Neural progenitor cell (in vitro differentiated cells): ENCODE data around the gene RBFOX2. TPM values are rescaled to one million over a fixed set of nuclear protein-coding genes. Genes with fewer than 3 reads are reported as not detected.

ENCODE experiments used
- DNase-seq: peaks from one replicate; pipeline ENCODE4 v3.0.0-alpha.2; 2016; ENCODE audit warnings: low spot score
- H2AFZ ChIP-seq: fragments of 200-600 bp; sonication (generic); replicated peaks from 2 replicates; pipeline ENCODE4 v1.6.1; 2016; ENCODE audit warnings: antibody characterized with exemption
- H3F3A ChIP-seq: fragments of 200-600 bp; sonication (generic); 2 replicates; pipeline ENCODE4 v1.6.1; 2016; ENCODE audit warnings: antibody characterized with exemption, low read depth
- H3K27ac ChIP-seq: fragments of 200-600 bp; sonication (generic); 2 replicates; pipeline ENCODE4 v1.5.1; 2016; ENCODE audit warnings: mild to moderate bottlenecking
- H3K27me3 ChIP-seq: fragments of 200-600 bp; sonication (generic); 2 replicates; pipeline ENCODE4 v1.6.1; 2016; ENCODE audit warnings: mild to moderate bottlenecking, moderate library complexity
- H3K36me3 ChIP-seq: fragments of 200-600 bp; sonication (generic); 2 replicates; pipeline ENCODE4 v1.5.1; 2016
- H3K4me1 ChIP-seq: fragments of 200-600 bp; sonication (generic); 2 replicates; pipeline ENCODE4 v1.6.1; 2016; ENCODE audit warnings: mixed run types
- H3K4me2 ChIP-seq: fragments of 200-600 bp; sonication (generic); 2 replicates; pipeline ENCODE4 v1.6.1; 2016
- H3K4me3 ChIP-seq: fragments of 200-600 bp; sonication (generic); 2 replicates; pipeline ENCODE4 v1.5.1; 2016
- H3K79me2 ChIP-seq: fragments of 200-600 bp; sonication (generic); 2 replicates; pipeline ENCODE4 v1.6.1; 2016; ENCODE audit warnings: low read depth
- H3K9ac ChIP-seq: fragments of 200-600 bp; sonication (generic); 2 replicates; pipeline ENCODE4 v1.6.1; 2016
- H3K9me3 ChIP-seq: fragments of 200-600 bp; sonication (generic); 2 replicates; pipeline ENCODE4 v1.5.1; 2016; ENCODE audit warnings: low read depth
- H4K20me1 ChIP-seq: fragments of 200-600 bp; sonication (generic); 2 replicates; pipeline ENCODE4 v1.6.1; 2016; ENCODE audit warnings: low read depth
- H3K27ac Mint-ChIP-seq: 3 replicates; pipeline ENCODE4 v1.8.0; 2021; ENCODE audit warnings: mixed read lengths
- H3K27me3 Mint-ChIP-seq: 2 replicates; pipeline ENCODE4 v1.8.0; 2022; ENCODE audit warnings: low read depth, mild to moderate bottlenecking, inconsistent platforms, moderate library complexity, mixed read lengths; ENCODE audit not compliant: insufficient read depth
- H3K36me3 Mint-ChIP-seq: 3 replicates; pipeline ENCODE4 v1.8.0; 2021; ENCODE audit warnings: mixed read lengths
- H3K4me1 Mint-ChIP-seq: 3 replicates; pipeline ENCODE4 v1.8.0; 2021; ENCODE audit warnings: mixed read lengths
- H3K4me3 Mint-ChIP-seq: 3 replicates; pipeline ENCODE4 v1.8.0; 2021; ENCODE audit warnings: mild to moderate bottlenecking, moderate library complexity, mixed read lengths
- H3K9me3 Mint-ChIP-seq: 3 replicates; pipeline ENCODE4 v1.8.0; 2020; ENCODE audit warnings: mixed read lengths
- CTCF ChIP-seq: fragments of 200-600 bp; sonication (generic); IDR thresholded peaks from 2 replicates; pipeline ENCODE4 v1.5.1; 2017; ENCODE audit warnings: antibody characterized with exemption, mild to moderate bottlenecking
- EZH2 ChIP-seq: fragments of 200-600 bp; sonication (generic); IDR thresholded peaks from 2 replicates; pipeline ENCODE4 v1.6.1; 2017; ENCODE audit warnings: antibody characterized with exemption, mild to moderate bottlenecking, moderate library complexity
- EZH2phosphoT487 ChIP-seq: fragments of 200-600 bp; sonication (generic); IDR thresholded peaks from 2 replicates; pipeline ENCODE4 v1.6.1; 2017; ENCODE audit warnings: antibody characterized with exemption
- total RNA-seq: library from RNA; depleted of rRNA; stranded (reverse); fragments of >200 nt; gene quantifications from 2 replicates; pipeline ENCODE4 v1.2.3, GENCODE V29; 2015; ENCODE audit warnings: low replicate concordance

Gene RBFOX2
- total RNA-seq, 1 donor from 2014 or later, result 163 TPM

GRCh38 chr22:35862697-35863096 lies 165.9 kb downstream of the RBFOX2 start:
- Mint-ChIP-seq H3K9me3 (no peaks in the 10 kb centered on the region), H3K4me1 (peaks cover 32% of the 10 kb centered on the region), H3K36me3 (no peaks in the 10 kb centered on the region), H3K27ac (no peak overlapping the region), H3K4me3 (no peak overlapping the region), H3K27me3 (peaks cover 3% of the 10 kb centered on the region)
- H3K4me1 ChIP-seq, result peaks cover 30% of the 10 kb centered on the region
- H3K27me3 ChIP-seq, result no peaks in the 10 kb centered on the region
- no peaks in the 10 kb centered on the region for H3K36me3 ChIP-seq
- no peak overlapping the region for H3K4me2 ChIP-seq
- peaks cover 7% of the 10 kb centered on the region for H3F3A ChIP-seq
- H3K4me3 ChIP-seq, result no peak overlapping the region
- no peaks in the 10 kb centered on the region for H3K9me3 ChIP-seq
- H4K20me1 ChIP-seq, result peaks cover 72% of the 10 kb centered on the region
- no peak overlapping the region for H3K27ac ChIP-seq
- no peak overlapping the region for H2AFZ ChIP-seq
- TF ChIP-seq EZH2 (no peak), CTCF (no peak), EZH2phosphoT487 (no peak)
- no peak for DNase-seq
- H3K9ac ChIP-seq, result no peak overlapping the region
- peaks cover 91% of the 10 kb centered on the region for H3K79me2 ChIP-seq

GRCh38 chr22:35861451-35861850 lies 167.2 kb downstream of the RBFOX2 start:
- Histone ChIP-seq H3K36me3 (no peaks in the 10 kb centered on the region), H3K27me3 (no peaks in the 10 kb centered on the region), H2AFZ (no peak overlapping the region), H3K9me3 (no peaks in the 10 kb centered on the region), H3K4me1 (peaks cover 23% of the 10 kb centered on the region), H4K20me1 (peaks cover 63% of the 10 kb centered on the region), H3F3A (peaks cover 2% of the 10 kb centered on the region), H3K4me3 (no peak overlapping the region), H3K79me2 (peaks cover 92% of the 10 kb centered on the region), H3K9ac (no peak overlapping the region), H3K4me2 (no peak overlapping the region), H3K27ac (no peak overlapping the region)
- Mint-ChIP-seq H3K27me3 (peaks cover under 1% of the 10 kb centered on the region), H3K9me3 (no peaks in the 10 kb centered on the region), H3K27ac (no peak overlapping the region), H3K4me3 (no peak overlapping the region), H3K4me1 (peaks cover 27% of the 10 kb centered on the region), H3K36me3 (no peaks in the 10 kb centered on the region)
- TF ChIP-seq EZH2phosphoT487 (no peak), EZH2 (no peak), CTCF (no peak)
- DNase-seq, result no peak

GRCh38 chr22:35860837-35861236 lies 167.8 kb downstream of the RBFOX2 start:
- TF ChIP-seq CTCF (no peak), EZH2 (no peak), EZH2phosphoT487 (no peak)
- peaks cover 26% of the 10 kb centered on the region for H3K4me1 Mint-ChIP-seq
- Histone ChIP-seq H3K27me3 (no peaks in the 10 kb centered on the region), H3K4me2 (no peak overlapping the region), H3K79me2 (peaks cover 92% of the 10 kb centered on the region), H3K9ac (no peak overlapping the region), H3F3A (no peaks in the 10 kb centered on the region), H3K4me1 (peaks cover 17% of the 10 kb centered on the region), H3K9me3 (no peaks in the 10 kb centered on the region), H3K4me3 (no peak overlapping the region), H3K27ac (no peak overlapping the region), H2AFZ (no peak overlapping the region), H3K36me3 (no peaks in the 10 kb centered on the region), H4K20me1 (peaks cover 59% of the 10 kb centered on the region)
- no peaks in the 10 kb centered on the region for H3K27me3 Mint-ChIP-seq
- no peak for DNase-seq
- H3K4me3 Mint-ChIP-seq, result no peak overlapping the region
- no peaks in the 10 kb centered on the region for H3K9me3 Mint-ChIP-seq
- no peak overlapping the region for H3K27ac Mint-ChIP-seq
- H3K36me3 Mint-ChIP-seq, result no peaks in the 10 kb centered on the region
